NCI-H1417 treated with DMSO at 0.1 percent for 48 hours (cell line): ENCODE results near the gene PPL.
A peak's percentile ranks its signal among the peaks of the same experiment; 100 is the strongest.
"Not testable (repeated sequence)": the region's sequence is repeated elsewhere in the genome, so short reads cannot be mapped to it uniquely, and the experiment has no call there.

Experiments used
- DNase-seq: peaks from one replicate; lab custom pipeline; 2025; lab: John Stamatoyannopoulos, UW

The PPL gene, protein sequence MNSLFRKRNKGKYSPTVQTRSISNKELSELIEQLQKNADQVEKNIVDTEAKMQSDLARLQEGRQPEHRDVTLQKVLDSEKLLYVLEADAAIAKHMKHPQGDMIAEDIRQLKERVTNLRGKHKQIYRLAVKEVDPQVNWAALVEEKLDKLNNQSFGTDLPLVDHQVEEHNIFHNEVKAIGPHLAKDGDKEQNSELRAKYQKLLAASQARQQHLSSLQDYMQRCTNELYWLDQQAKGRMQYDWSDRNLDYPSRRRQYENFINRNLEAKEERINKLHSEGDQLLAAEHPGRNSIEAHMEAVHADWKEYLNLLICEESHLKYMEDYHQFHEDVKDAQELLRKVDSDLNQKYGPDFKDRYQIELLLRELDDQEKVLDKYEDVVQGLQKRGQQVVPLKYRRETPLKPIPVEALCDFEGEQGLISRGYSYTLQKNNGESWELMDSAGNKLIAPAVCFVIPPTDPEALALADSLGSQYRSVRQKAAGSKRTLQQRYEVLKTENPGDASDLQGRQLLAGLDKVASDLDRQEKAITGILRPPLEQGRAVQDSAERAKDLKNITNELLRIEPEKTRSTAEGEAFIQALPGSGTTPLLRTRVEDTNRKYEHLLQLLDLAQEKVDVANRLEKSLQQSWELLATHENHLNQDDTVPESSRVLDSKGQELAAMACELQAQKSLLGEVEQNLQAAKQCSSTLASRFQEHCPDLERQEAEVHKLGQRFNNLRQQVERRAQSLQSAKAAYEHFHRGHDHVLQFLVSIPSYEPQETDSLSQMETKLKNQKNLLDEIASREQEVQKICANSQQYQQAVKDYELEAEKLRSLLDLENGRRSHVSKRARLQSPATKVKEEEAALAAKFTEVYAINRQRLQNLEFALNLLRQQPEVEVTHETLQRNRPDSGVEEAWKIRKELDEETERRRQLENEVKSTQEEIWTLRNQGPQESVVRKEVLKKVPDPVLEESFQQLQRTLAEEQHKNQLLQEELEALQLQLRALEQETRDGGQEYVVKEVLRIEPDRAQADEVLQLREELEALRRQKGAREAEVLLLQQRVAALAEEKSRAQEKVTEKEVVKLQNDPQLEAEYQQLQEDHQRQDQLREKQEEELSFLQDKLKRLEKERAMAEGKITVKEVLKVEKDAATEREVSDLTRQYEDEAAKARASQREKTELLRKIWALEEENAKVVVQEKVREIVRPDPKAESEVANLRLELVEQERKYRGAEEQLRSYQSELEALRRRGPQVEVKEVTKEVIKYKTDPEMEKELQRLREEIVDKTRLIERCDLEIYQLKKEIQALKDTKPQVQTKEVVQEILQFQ (N-terminal part only)

DNA sequence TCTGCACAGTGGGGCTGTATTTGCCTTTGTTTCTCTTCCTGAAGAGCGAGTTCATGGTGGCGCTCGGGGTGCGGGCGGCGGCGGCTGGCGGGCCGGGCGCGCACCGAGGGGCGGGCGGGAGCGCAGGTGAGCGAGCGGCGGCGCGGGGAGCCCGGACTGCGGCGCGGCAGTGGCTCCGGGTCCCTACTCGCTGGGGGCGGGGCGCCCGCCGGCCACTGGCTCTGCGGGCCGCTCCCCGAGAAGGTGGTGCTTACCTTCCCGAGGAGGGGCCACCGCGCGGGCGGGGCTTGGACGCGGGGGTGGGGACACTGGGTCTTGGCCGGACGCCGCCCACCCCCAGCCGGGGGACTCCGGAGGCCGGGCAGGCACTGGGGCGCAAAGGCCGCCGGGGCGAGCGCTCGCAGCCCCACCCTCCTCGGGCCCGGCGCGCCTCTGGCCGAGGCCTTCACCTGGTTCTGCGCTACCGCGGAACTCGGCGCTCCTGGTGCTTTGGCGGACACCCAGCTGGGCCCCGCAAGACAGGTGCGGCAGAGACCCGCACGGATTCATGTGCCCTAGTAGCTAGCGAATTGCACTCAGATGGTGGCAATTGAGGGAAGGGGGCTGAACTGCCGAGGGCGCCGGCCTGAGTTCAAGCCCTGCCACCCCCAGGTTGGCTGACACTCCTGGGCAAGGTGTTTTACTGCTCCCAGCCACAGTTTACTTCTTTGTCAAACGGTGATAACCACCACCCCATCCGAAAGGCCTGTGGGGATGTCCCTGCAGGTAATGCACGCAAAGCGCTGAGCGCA is at the start of gene PPL:
Gene PPL (minus strand): TSS at position 158 of the 791 bp plus-strand sequence. CDS start 103 bp downstream, at position 55.
- peak; percentile 29 for DNase-seq

DNA sequence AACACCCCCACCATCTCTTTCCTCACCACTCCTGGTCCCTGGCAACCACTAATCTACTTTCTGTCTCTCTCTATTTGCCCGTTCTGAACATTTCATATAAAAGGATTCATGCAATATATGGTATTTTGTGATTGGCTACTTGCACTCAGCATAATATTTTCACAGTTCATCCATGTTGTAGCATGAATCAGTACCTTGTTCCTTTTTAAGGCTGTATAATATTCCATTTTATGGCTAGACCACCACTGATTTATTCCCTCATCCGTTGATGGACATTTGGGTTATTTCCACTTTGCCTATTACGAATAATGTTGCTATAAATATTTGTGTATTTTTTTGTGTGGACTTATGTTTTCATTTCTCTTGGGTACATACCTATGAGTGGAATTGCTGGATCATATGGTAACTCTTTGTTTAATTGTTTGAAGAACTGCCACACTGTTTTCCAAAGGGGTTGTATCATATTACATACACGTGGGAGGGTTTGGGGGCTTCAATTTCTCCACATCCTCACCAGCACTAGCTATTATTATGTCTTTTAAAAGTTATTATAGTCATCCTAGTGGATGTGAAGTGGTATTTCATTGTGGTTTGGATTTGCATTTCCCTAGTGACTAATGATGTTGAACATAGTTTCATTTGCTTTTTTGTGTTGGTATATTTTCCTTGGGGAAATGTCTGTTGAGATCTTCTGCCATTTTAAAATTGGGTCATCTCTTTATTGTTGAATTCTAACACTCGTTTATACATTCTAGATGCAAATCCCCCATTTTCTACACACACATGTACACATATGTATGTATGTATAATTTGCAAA is 47.4 kb upstream of the PPL start:
- no peak for DNase-seq

DNA sequence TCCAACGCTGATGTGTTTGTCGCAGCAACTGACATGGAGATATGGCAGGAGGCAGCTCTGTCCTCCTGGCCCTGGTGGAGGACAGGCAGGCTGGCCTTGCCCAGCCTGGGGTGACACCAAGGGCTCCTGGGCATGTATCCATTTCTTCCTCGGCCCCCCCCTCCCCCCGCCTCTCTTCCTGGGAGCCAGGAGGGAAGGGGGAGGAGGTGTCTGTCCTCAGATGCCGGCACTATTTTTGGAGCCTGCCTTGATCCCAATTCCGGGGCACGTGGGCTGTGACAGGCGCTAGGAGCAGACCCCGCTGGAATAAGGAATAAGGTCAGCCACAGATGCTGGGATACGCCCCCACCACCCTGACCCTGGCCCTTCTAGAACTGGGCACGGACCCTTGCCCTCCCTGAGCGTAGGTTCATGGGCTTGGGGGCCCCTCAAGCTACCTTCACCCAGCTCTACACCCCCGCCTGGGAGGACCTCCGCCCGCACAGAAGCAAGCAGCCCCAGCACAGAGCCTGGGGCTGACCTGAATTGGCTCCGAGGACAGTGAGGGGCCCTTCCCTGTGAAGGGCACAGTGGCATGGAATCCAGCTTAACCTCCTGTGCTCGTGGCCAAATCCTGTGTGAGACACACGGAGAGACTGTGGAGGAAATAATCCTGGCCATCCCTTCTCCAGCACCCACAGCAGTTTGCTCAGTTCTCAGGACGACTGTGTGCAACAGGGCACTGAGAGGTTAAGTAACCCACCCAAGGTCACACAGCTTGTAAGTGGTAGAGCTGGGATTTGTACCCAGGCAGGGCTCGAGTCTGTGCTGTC is 45.3 kb upstream of the PPL start:
- no peak for DNase-seq

DNA sequence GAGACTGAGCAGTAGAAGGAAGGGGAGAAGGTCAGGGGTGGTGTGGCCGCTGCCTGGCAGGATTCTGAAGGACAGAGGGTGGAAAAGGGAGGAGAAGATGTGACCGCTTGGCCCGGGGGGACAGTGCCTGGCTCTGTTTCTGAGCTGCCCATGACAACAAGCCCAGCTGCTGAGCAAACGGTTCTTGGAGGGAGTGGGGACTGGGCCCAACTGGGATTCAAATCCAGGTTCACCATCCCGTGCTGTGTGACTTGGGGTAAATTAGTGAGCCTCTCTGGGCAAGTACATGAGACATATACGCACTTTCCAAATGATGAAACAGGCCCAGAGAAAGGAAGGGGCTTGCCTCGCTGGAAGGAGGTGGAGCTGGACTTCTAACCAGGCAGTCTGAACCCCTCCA is 44.5 kb upstream of the PPL start:
- DNase-seq: no peak

DNA sequence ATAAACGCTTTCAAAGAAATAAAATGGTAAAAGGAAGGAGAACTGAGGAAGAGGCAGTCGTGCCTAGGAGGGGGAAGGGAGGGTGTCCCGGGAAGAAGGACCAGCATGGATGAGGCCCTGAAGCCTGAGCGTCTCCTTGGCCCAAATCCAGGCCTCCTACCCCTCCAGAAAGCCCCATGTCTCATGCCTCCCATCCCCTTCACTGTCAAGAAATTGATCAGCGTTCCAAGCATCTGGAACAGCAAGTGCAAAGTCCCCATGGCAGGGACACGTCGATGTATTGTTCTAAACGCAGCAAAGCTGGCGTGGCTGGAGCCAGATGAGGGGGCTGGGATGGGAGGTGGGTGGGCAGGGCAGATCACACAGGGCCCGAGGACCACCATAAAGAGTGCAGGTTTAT is 43.7 kb upstream of the PPL start:
- DNase-seq: no peak

DNA sequence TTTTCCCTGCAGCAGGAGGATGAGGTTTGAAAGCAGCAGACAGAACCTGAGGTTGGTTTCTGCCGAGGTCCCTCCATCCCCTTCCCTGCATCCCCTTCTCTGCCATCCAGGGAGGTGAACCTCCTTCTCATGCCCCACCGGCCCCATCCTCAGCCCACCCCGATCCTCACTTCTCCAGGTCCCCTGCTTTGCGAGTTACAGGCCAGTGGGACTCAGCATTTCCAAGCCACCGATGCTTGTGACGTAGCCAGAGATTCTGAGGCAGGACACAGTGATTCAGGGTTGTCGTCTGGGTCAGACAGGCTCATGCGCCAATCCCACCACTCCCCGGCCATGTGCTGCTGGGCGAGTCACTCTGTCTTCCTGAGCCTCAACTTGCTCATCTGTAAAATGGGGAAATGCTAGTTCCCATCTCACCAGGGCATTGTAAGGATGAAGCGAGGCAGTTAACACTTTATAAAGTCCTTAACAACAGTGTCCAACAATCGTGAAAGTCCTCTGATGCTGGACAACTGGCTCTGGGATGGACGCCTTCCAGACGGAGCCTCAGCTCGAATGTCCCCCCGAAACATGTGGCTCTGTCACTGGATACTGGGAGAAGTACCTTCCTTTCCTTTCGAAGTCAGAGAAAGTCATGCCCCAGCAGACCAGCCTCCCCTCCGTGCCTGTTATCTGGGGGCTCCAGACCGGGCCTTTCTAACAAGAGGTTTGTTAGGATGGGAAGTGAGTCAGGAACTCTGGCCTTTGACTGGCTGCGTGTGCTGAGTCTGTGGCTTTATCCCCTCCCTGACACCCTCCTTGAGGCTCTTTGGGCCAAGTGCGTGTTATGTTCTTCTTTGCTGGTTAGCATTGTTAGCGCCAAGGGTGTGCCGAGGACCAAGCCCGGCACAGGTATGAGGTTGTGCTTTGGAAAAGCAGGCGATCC is 43.0 kb upstream of the PPL start:
- no peak for DNase-seq

DNA sequence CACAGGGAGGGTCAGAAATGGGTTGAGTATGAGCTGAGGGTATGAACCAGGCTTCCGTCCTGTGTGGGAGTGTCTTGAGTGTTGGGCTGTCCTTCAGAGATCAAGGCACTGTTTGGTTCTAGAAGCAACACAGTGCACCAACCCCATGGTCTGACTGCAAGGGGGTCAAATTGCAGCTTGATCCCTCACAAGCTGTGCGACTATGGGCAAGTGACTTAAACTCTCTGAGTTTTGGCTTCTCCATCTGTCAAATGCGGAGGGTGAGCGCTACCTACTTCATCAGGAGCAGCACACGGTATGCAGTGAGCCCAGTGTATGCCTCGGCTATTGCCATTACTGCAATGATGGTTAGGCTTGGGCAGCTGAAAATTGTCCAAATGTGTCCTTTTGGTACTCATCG is 42.2 kb upstream of the PPL start:
- no peak for DNase-seq

DNA sequence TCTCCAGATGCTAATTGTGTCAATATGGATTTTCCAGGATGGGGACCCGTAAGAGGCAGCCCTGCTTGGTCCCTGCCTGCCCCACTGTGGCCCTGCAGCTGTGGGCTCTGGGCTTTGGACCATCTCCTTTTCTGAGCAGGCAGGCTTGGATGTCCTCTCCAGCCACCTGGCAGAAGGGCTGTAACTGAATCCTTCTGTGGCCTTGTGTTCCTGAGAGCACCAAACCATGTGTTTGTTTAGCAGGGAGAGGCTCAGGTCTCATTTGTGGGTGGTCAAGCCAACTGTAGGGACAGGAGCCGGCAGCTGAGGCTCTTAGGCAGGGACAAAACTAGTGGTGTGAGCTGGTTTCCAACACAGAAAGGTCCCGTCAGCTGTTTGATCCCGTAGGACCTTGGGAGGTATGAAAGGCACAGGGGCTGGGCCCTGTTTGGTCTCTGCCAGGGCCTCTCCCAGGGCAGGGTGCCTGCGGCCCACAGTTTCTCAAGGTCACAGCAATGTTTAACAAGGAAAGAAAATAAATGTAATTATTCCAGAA is 39.7 kb upstream of the PPL start:
- no peak for DNase-seq

DNA sequence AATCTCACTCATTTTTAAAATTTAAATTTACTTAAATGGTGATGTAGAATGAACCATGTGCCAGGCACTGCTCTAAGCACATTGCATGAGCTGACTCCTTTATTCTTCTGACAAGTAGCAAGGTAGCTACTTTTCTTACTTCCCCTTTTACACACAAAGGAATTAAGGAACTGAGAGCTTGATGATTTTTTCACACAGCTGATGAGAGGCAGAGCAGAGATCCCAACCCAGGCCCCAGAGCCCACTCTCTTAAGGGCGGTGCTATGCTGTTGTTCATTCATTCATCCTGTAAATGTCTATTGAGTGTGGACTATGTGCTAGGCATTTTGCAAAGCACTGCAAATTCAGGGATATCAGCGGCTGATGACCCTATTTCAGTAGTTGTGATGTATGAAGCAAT is 39.1 kb upstream of the PPL start:
- DNase-seq: no peak

DNA sequence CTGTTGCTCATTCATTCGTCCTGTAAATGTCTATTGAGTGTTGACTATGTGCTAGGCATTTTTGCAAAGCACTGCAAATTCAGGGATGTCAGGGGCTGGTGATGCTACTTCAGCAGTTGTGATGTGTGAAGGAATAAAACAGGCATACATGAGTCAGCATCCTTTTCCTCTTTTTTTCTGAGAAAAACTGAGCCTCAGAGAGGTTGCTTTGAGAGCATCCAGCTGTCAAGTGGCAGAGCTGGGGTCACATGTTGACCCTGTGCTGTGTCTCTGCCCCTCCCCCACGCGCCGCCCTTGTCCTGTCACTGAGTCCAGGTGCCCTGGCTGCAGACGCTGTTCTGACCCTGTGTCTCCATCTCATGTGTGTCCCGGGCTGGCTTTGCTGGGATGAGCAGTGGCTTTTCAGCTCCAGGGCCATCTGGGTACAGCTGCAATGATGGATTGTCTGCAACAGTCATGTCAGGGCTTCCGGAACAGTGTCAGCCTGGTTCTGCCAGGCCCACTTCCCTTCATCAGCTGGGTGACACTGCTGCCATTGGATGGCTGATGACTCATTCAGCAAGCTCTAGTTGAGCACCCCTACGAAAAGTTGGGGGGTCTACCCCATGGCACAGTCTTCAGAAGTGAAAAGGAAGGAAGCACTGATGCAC is 36.1 kb upstream of the PPL start:
- DNase-seq: no peak

DNA sequence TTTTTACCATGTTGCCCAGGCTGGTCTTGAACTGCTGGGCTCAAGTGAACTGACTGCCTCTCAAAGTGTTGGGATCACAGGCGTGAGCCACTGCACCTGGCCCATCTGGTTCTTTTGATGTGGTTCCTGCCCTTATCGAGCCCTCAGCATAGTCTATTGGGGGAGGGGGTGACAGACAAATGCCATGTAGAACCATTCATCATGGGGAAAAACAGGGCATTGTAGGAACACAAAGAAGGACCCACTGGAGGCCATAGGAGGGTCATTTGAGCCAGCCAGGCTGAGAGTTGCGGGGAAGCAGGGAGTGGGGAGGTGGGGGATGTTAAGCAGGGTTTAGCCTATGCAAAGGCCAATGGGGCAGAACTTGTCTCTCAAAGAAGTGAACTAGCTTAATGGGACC is 33.1 kb upstream of the PPL start:
- no peak for DNase-seq

DNA sequence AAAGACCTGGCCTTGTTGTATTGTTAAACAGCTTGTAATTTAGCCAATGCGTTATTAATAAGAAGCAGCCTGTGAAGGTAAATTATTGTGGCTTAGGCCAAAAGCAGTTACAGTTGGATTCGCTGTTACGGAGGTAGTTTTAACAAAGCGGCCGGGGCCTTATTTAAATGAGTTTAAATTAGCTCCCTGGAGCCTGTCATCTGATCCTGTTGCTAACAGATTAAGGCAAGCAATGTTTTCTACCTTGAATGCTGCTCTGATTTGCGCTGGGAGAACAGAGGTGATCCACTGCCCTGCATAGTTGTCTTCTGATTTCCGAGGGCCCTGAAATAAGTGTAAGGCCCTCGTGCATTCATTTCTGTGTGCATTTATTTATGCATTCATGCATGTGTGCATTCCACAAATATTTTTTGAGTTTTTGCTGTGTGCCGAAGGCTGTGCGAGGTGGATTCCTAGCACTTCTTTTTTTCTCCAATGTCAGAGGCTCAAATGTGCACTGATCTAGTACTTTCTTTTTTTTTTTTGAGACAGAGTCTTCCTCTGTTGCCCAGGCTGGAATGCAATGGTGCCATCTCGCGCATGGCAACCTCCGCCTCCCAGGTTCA is 32.0 kb upstream of the PPL start:
- no peak for DNase-seq

DNA sequence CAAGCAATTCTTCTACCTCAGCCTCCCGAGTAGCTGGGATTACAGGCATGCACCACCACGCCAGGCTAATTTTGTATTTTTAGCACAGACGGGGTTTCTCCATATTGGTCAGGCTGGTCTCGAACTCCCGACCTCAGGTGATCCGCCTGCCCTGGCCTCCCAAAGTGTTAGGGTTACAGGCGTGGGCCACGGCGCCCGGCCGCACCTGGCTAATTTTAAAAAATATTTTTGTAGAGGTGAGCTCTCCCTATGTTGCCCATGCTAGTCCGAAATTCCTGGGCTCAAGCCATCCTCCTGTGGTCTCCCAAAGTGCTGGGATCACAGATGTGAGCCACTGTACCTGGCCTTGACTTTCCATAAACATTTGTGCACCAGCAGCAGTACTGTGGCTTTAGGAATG is 31.3 kb upstream of the PPL start:
- DNase-seq: not testable (repeated sequence)

DNA sequence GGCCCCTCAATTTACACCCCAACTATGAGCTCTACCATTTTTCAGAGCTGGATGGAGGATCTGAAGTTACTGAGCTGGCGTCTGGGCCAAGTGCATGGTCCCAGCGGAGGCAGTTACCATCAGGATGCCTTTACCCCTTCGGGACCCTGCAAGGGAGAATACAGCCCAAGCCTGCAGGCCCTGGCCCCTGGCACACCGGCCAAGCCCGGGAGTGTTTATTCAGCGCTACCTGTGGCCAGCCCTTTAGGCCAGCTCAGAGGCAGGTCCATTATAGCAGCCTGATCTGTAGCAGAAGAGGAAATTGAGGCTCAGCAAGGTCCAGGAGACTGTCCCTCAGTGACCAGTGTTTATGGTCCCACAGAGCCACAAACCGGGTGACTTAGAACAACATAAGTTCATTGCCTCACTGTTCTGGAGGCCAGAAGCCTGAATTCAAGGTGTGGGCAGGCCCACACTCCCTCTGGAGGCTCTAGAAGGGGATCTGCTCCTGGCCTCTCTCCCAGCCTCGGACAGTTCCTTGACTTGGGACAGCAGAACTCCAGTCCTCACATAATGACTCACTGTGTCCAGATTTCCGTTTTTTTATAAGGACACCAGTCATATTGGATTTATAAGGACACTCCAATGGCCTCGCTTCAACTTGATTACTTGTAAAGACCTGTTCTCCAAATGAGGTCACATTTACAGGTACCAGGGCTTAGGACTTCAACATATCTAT is 29.9 kb upstream of the PPL start:
- DNase-seq: no peak

DNA sequence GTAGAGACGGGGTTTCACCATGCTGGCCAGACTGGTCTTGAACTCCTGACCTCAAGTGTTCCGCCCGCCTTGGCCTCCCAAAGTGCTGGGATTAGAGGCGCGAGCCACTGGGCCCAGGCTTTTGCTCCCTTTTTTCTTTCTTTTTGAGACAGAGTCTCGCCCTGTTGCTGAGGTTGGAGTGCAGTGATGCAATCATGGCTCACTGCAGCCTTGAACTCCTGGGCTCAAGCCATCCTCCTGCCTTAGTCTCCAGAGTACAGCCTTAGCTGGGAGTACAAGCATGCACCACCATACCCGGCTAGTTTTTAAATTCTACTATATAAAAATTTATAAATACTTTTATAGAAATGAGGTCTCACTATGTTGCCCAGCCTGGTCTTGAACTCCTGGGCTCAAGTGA is 26.6 kb upstream of the PPL start:
- not testable (repeated sequence) for DNase-seq

DNA sequence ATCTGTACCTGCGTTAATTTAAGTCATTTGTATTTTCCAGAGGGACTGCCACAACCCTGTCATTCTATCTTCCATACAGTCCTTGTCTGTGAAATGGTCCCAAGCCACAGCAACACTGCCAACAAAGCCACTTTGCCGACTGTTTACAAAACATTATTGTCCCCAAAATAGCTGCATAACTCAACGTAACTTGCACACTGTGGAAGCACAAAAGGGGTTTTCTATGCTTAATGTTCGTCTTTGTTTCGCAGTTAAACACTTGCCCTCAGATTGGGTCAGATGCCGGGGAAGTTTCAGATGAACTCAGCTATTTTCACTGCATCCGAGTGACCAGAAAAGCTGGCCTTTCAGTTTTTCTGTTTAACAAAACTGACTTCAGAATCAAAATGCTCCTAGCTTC is 25.8 kb upstream of the PPL start:
- DNase-seq: no peak

DNA sequence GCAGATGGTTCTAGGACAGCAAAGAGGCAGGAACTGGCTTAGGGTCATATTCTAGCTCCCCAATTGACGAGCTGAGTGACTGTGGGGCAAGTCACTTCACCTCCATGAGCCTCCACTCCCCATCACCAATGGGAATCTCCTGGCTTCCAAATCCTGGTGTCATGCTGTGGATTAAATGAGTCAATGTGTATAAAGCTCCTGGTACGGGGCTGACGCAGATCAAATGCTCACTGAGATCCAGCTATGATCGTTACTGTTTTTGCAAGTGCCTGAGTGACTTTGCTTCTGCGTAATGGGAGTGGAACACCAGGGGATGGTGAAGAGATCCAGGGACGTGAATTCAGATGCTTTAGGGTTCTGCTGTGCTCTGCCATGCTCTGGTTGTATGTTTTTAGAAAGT is 23.6 kb upstream of the PPL start:
- DNase-seq: no peak
